Tongue (tissue), 2 donors: ENCODE results near the gene PRKG1. TPM values are rescaled to one million over a fixed set of nuclear protein-coding genes. Genes with fewer than 3 reads are reported as not detected.
A peak's percentile ranks its signal among the peaks of the same experiment; 100 is the strongest.
"Not testable (repeated sequence)": the region's sequence is repeated elsewhere in the genome, so short reads cannot be mapped to it uniquely, and the experiment has no call there.

ENCODE experiments used
- DNase-seq: peaks from one replicate; pipeline ENCODE4 v3.0.0-alpha.2; 2015
- total RNA-seq: library from RNA; depleted of rRNA; stranded (reverse); fragments of >200 nt; gene quantifications from one replicate; pipeline ENCODE4 v1.2.3, GENCODE V29; 2014

Gene PRKG1
- total RNA-seq, 1 donor from 2014 or later = 96.8 TPM

DNA sequence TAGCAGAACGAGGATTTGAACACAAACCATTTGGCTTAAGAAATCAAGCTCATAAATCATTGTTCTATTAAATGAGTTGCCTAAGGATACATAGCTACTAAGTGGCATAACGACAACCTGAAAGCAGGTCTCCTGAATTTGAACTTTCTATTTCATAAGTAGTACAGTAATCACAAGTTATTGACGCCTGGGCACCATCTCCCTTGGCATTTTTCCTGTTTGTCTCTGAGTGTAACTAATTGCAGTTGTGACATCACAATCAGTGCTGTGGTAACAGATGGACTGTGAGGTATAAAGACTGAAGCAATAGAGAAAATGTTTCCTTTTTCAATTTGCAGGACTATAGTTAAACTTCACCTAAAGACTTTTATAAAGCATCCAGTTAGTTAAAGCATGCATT, 631.5 kb downstream of the PRKG1 start:
- peak; percentile 31 for DNase-seq

DNA sequence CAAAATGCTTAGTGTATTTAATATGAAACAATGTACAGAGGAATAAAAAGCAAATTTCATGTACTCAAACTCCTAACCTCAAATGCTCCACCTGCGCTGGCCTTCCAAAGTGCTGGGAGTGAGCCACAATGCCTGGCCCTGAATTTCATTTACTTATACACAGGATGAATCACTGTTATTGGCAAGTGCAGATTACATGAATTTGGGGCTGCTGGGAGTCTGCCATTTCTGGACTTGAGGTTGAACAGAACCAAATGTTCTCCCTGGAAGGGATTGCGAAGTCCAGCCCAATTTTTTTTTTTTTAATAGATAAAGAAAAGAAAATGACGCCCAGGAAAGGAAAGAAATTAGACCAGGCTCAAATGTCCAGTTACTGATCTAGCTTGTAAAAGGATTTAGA, 631.9 kb downstream of the PRKG1 start:
- DNase-seq = peak; percentile 73

DNA sequence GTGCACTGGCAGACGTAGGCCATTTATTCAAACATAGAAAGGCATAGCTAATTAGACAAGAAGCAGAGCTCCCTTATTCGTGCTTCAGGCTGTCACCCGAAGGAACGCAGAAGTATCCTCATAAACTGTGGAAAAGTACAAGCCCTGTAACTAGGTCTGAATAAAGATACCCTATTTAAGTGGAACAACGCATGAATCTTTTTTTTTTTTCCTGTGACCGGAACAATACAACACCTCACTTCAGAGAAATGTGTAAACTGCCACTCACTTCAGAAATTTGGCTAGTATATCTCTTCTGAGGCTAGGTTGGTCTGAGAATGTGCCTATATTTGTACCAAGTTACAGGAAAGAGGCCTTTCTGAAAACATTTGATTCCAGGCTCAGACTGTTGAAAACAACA, 633.1 kb downstream of the PRKG1 start:
- no peak for DNase-seq

DNA sequence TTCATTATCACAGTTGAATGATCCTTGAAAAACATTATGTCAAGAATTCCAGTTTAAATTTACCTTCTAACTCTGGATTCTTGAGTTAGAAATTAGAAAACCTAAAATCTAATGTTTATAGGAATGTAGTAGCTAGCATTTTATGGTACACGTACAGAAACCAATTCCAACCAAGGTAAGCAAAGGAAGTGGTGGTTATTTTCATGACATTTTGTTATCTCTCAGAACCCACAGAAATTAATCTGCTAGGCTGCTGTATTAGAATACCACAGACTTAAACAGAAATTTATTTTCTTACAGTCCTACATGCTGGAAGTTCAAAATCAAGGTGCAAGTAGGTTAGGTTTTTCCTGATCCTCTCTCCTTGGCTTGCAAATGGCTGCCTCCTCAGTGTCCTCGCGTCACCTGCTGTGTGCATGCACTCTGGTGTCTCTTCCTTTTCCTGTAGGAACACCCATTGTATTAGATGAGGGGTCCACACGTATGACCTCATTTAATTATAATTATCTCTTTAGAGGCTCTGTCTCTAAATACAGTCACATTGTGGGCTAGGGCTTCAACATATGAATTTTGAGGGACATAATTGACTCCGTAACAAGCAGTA, 633.6 kb downstream of the PRKG1 start:
- no peak for DNase-seq

DNA sequence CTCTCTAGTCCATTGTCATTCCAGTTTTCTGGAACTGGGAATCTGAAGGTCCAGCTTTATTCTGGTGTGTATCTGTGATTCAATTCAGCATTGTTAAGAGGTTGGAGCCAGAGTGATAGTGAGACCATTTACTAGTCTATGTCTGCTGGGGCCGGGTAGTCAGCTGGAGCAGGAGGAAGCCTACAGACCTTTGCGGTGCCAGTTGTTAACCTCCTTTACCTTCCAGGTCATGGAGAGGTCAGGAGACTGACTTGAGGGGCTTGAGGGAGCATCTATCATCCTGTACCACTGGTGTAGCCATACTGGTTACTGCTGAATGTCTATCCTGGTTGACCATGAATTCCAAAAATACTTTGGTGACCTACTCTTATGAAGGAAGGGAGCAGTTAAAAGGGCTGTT, 634.3 kb downstream of the PRKG1 start:
- DNase-seq = no peak

DNA sequence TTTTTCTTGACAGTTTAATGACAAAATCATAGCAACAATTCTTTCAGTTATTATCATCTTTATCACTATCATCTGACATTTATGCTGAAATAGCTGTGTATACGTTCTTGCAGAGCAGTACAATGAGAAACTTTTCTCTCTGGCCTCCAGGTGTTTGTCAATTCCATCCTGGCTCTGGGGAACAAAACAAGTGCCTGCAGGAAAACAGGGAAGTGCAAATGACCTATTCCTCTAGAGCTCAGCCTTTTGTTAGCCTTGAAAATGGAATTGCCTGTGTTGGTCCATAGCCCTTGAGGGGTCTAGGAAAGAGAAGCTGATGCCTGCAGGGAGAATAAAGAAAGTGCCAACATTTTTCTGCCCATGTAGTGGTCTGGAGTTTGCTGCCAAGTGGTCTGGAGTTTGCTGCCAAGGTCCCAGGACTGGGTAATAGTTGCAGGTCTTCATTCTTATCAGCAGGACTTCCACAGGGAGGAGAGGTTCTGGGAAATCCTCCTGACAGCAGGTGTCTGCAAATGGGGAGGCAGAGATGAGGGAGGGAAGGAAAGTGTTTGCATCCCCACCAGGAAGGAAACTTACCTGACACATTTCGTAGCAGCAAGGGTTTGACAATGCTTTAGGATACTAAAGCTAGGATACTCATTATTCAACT, 635.2 kb downstream of the PRKG1 start:
- DNase-seq = no peak

DNA sequence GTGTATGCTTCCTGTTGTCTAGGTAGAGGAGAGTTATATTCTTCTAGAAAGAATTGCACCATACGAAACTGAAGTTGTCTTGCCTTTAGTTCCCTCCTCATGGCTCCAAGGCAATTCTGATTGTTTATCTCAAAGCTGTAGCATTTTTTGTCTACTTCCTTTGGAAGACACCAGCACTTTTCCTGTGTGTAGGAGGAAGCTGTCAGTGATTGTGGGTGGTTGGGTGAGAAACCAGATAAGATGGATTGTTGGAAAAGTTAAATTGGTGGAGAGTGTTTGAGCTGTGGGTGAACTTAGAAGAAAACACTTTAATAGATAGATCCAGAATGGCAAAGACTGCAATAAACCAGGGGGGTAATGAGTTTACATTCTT, 637.2 kb downstream of the PRKG1 start:
- no peak for DNase-seq

DNA sequence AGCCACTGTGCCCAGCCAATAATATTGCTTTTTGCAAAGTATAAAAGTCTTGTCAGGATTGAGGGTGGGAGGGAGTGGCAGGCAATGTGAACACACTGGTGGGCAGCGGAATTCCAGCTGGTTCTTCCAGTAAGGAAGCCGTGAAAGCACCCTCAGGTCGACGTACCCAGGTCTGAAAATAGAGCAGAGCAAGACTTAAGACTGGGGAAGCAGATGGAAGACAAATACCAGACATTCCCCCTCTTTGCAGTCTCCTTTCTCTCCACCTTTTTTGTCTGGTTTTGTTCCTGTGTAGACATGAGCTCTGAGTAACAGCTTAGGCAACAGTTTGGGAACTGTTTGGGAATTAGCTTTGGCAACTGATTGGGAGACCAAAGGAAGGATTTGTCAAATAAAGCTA, 642.7 kb downstream of the PRKG1 start:
- no peak for DNase-seq

DNA sequence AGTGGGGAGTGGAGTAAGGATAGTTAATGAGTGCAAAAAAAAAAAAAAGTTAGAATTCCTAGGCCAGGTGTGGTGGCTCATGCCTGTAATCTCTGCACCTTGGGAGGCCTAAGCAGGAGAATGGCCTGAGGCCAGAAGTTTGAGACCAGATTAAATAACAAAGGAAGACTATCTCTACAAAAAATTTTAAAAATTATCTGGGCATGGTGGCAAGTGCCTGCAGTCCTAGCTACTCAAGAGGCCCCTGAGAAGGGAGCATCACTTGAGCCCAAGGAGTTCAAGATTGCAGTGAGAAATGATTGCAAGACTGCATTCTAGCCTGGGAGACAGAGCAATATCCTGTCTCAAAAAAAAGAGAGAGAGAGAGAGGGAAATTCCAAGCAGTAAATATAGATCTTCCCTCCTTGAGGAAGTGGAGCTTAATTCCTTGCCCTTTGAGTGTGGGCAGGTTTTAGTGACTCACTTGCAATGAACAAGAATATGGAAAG, 644.6 kb downstream of the PRKG1 start:
- DNase-seq = no peak

DNA sequence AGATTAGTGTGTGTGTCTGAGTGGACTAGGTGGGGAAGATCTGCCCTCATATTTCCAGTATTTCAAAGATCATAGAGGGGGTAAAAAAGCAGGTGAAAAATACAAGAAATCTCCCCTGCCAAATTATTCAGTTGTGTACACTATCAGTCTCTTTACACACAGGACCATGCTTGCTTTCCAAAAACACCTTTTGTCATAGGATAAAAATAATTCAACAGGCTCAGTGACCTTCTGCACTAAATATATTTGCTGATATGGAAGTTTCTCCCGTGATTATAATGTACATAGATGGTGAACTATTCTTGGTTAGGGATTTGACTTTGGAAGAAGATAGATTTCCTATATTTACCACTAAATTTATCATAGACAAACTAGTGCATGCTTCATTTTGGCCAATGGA, 649.8 kb downstream of the PRKG1 start:
- DNase-seq = no peak

DNA sequence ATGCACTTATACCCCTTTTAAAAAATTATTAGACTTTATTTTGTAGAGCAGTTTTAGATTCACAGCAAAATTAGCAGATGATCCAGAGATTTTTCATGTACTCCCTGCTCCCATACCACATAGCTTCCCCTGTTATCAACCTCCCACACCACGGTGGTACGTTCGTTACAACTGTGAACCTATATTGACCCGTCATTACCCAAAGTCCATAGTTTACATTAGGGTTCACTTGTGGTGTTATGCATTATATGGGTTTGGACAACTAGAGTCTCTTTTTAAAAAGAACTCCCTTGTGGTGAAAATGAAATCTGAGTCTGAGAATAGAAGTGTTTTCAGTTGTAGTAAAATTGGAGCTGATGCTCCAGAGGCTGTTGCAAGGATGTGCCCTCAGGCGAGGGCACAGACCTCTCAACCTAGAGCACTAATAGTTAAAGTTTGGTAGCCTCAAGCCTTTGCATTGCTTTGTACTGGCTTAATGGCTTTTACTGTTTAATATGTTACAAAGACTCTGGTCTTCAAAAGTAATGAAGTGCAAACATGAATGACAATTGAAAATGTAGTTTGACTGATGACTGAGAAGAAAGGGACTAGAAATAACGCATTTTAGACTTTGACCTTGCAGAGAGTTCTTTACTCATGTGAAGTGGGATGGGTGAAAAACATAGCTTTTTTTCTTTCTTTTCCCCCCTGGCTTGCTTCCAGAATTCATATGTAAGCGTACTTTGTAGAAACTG, 655.7 kb downstream of the PRKG1 start:
- DNase-seq = no peak

DNA sequence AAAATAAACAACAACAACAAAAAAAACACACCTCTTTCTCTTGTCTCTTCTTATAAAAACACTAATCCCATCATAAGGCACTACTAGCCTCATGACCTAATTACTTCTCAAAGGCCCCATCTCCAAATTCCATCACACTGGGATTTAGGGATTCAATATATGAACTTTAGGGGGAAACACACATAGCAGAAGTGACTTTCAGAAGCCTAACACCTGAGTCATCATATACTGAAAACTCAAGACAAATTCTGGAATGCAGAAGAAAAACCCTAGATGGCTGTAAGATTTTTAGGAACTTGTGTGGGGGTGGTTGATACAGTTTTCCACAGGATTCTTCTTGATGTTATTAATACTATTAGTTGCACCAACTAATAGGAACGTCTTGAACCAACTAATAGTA, 658.8 kb downstream of the PRKG1 start:
- DNase-seq = no peak

DNA sequence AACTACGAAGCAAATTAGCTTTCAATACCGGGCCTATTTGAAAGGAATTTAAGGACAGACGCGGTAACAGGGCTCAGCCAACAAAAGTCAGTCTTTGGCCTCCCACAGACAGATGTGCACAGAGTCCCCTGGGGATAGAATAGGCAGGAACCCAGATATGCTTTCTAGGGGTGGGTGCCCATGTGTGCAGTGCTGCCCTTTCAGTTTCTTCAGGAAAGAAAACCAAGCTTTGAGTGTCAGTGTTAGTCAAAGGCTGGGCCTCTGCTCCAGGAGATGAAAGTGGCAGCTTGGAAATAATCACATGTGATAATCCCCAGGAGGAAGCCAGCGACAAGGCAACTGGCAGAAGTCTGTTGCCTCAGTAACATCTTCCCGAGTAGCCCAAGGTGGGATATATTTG, 668.9 kb downstream of the PRKG1 start:
- peak; percentile 24 for DNase-seq

DNA sequence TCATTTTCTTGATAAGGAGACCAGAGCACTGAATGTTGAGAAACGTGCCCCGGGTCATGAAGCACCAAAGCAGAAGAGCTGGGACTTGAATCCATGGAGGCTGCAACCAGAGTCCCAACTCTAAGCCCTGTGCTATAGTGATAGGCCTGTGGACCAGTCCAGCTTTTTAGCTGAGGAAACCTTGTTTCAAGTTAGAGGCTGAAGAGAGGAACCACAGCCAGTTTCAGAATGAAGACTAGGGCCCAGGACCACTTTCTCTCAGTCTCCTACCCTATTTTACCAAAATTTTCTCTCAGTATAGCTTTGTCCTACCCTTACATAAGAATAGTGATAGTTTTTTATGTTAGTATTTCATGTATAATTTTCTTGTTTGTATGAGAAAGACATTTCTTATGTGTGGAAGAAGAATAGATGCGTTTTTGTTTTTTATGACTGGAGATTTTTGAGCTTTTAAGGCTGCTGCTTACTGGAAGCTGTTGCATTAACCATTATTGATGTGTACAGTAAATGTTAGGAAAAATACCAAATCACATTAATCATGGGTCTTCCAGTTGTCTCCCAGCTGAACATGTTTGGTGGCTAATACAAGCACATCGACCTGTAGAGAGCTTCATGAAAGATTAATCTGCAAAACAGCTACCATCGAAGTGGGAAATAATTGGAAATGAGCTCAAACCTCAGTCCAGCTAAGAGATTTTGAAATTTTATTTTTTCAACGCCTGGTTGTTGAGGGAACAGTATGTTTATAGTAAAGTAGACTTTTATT, 670.1 kb downstream of the PRKG1 start:
- no peak for DNase-seq

DNA sequence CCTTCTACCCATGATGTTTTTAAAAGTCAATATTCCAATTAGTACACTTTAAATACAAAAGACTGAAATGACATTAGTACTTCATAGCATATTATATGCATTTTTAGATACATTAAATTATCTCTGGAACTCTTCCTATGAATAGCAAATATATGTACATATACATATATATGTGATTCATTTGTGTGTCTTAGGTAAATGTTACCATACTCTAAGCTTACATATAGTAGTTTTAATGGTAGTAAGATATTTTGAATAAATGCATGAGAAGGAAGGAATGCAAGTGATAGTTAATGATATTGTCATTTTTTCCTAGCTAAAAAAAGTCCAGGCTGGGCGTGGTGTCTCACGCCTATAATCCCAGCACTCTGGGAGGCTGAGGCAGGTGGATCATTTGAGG, 671.1 kb downstream of the PRKG1 start:
- DNase-seq = no peak

DNA sequence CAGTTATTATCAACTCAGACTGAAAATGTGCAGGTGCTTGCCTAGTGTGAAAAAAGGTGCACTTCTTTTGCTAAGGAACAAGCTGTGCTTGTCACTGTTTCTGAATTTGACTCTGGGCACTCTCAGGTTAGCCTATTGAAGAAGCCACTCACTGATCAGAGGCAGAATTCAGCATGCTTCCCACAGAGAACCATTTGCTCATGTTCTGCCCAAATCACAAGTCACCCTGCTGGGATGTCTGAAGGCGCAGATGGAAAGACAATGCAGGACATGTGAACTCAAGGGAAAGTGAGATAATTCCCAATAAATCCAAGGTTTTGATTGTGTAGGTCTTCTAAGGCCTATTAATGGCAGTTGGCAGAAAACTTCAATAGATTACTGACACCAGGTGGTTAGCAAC, 672.9 kb downstream of the PRKG1 start:
- no peak for DNase-seq

DNA sequence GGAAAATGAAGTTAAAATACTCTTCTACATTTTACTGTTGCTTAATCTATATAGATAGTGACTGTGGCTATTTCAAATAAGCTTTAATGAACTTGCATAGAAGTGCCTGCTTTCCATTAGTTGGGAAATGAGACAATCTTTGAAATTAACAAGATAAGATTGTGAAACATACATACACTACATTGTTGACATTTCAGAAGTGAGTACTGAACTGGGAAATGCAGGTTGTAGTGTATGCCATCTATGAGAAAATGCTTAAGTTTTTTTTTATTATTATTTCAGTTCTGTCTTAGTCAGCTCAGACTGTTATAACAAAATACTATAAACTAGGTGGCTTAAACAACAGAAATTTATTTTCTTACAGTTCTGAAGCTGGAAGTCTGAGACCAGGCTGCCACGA, 674.7 kb downstream of the PRKG1 start:
- DNase-seq = no peak

DNA sequence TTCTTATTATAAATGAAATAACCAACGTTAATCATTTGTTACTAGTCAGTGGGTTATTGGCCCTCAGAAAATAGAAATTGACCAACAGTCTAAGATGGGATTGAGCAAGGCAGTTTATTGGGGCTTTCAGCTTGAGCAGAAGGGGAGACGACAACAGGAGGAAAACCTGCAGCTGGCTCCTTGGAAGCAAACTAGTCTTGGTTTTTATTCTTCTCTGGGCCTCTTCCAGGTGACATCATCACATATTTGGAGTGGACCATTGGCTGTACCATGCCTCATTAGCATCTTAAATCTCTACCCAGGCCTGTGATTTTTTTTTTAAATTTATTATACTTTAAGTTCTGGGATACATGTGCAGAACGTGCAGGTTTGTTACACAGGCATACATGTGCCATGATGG, 684.1 kb downstream of the PRKG1 start:
- DNase-seq = peak; percentile 19

DNA sequence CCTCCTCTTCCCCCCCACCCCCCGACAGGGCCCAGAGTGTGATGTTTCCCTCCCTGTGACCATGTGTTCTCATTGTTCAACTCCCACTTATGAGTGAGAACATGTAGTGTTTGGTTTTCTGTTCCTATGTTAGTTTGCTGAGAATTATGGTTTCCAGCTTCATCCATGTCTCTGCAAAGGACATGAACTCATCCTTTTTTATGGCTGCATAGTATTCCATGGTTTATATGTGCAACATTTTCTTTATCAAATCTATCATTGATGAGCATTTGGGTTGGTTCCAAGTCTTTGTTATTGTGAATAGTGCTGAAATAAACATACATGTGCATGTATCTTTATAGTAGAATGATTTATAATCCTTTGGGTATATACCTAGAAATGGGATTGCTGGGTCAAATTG, 684.6 kb downstream of the PRKG1 start:
- DNase-seq = not testable (repeated sequence)

DNA sequence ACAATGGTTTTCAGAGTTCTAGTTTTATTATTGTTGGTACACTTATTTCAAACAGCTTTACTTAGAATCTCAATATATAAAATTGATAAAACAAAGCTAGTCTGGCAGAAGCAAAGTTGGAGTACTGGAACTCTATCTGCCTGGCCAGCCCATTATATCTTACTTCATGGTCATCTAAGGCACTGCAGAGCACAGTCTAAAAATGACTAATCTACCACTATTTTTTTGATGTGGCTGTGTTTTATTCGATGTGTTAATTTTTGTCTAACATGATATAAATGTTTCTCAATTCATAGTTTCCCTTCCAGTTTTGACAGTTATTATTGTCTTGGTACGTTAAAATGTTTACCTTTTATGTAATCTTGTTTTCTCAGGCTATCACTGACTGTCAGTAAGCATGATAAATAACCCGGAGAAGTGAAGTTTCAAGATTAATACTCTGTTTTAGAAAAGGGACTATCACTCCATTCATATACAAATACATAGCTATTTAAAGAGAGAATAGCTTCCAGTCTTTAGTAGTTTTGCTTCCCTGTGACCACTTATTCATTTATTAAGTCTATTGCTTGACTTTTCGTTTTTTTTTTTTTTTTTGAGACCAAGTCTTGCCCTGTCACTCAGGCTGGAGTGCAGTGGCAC, 685.7 kb downstream of the PRKG1 start:
- DNase-seq = no peak

DNA sequence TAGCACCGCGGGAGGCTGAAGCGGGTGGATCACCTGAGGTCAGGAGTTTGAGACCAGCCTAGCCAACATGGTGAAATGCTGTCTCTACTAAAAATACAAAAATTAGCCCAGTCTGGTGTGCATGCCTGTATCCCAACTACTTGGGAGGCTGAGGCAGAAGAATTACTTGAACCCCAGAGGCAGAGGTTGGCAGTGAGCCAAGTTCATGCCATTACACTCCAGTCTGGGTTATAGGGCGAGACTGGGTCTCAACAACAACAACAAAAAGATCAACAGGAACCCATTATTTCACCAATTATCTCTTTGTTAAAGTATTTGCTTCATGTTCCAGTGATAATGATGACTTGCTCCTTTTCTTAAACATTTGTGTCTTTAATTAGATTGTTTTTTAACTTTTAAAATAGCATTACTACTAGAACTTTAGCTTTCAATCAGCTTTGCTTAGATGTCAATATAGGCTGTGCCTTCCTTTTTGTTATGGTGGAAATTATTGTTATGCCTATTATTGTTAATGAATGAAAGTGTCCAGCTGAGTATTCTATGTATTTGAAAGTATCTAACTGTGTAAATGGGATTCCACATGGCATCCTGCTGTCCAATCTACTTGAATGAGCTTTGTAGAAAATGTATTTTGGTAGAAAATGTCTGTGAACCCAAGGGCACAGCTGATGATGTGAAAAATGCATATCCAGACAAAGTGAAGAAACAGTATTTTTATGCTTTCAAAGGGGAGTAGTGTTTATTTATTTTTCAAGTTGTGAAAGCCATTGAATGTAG, 686.8 kb downstream of the PRKG1 start:
- no peak for DNase-seq

DNA sequence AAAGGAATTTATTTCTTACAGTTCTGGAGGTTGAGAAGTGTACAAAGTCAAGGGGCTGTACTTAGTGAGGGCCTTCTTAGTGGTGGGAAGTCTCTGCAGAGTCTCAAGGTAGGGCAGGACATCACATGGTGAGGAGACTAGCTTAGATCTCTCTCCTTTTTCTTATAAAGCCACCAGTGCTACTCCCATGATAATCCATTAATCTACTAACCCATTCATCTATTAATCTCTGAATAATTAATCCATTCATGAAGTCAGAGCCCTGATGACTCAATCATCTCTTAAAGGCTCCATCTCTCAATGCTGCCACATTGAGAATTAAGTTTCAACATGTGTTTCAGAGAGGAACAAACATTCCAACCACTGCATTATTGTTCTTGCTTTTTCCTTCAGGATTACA, 689.5 kb downstream of the PRKG1 start:
- peak; percentile 39 for DNase-seq
